Measurements from ENCODE around the gene HSPA14. TPM values are rescaled to one million over a fixed set of nuclear protein-coding genes. Genes with fewer than 3 reads are reported as not detected.

Gene HSPA14
- total RNA-seq, 1 donor from 2014 or later, result 36.6 TPM

- peaks cover 16% of the 10 kb centered on the region for H3K9me3 Mint-ChIP-seq
- DNase-seq (ENCODE audit: low spot score), result no peak
- intact Hi-C loops (cut with micrococcal nuclease), result no loop called here
- no peaks in the 10 kb centered on the region for H3K27me3 Mint-ChIP-seq (ENCODE audit: insufficient read depth)
- H3K27ac Mint-ChIP-seq, result no peak overlapping the region
- peaks cover 73% of the 10 kb centered on the region for H3K36me3 Mint-ChIP-seq (ENCODE audit: low read depth)
- H3K4me3 Mint-ChIP-seq, result no peak overlapping the region
- peaks cover 29% of the 10 kb centered on the region for H3K4me1 Mint-ChIP-seq (ENCODE audit: low read depth)
Measured at GRCh38 chr10:14910953-14911352, 72.8 kb downstream of the HSPA14 start.

- Mint-ChIP-seq H3K27ac (no peak overlapping the region), H3K4me3 (no peak overlapping the region), H3K27me3 (ENCODE audit: insufficient read depth) (no peaks in the 10 kb centered on the region), H3K4me1 (ENCODE audit: low read depth) (peaks cover 28% of the 10 kb centered on the region), H3K36me3 (ENCODE audit: low read depth) (peaks cover 79% of the 10 kb centered on the region), H3K9me3 (peaks cover 21% of the 10 kb centered on the region)
- intact Hi-C loops (cut with micrococcal nuclease), result no loop called here
- DNase-seq (ENCODE audit: low spot score), result no peak
Measured at GRCh38 chr10:14911801-14912200, 73.7 kb downstream of the HSPA14 start.

GRCh38 chr10:14916600-14916999, 78.5 kb downstream of the HSPA14 start:
- Mint-ChIP-seq H3K36me3 (ENCODE audit: low read depth) (peaks cover 84% of the 10 kb centered on the region), H3K4me1 (ENCODE audit: low read depth) (peaks cover 24% of the 10 kb centered on the region), H3K4me3 (no peak overlapping the region), H3K27me3 (ENCODE audit: insufficient read depth) (no peaks in the 10 kb centered on the region), H3K9me3 (peaks cover 37% of the 10 kb centered on the region), H3K27ac (no peak overlapping the region)
- intact Hi-C loops (cut with micrococcal nuclease), result no loop called here
- no peak for DNase-seq (ENCODE audit: low spot score)

GRCh38 chr10:14917827-14918226, 79.7 kb downstream of the HSPA14 start:
- Mint-ChIP-seq H3K27me3 (ENCODE audit: insufficient read depth) (no peaks in the 10 kb centered on the region), H3K4me1 (ENCODE audit: low read depth) (peaks cover 24% of the 10 kb centered on the region), H3K9me3 (peaks cover 37% of the 10 kb centered on the region), H3K27ac (no peak overlapping the region), H3K4me3 (no peak overlapping the region), H3K36me3 (ENCODE audit: low read depth) (peaks cover 86% of the 10 kb centered on the region)
- intact Hi-C loops (cut with micrococcal nuclease), result no loop called here
- DNase-seq (ENCODE audit: low spot score), result no peak

- H3K27me3 Mint-ChIP-seq (ENCODE audit: insufficient read depth), result no peaks in the 10 kb centered on the region
- no peak for DNase-seq (ENCODE audit: low spot score)
- intact Hi-C loops (cut with micrococcal nuclease), result no loop called here
- H3K36me3 Mint-ChIP-seq (ENCODE audit: low read depth), result peaks cover 84% of the 10 kb centered on the region
- peak overlapping the region; percentile 66 for H3K27ac Mint-ChIP-seq
- no peak overlapping the region for H3K4me3 Mint-ChIP-seq
- peaks cover 32% of the 10 kb centered on the region for H3K9me3 Mint-ChIP-seq
- H3K4me1 Mint-ChIP-seq (ENCODE audit: low read depth), result peaks cover 24% of the 10 kb centered on the region
Measured at GRCh38 chr10:14918964-14919363, 80.9 kb downstream of the HSPA14 start.

Other genes with a start within 250 kb of the HSPA14 start
- gene FAM107B, start 63.4 kb upstream of the HSPA14 start, total RNA-seq, result 156 and 167 TPM in 2 replicates
- 0.47 and 0.93 TPM in 2 replicates for gene CDNF, start 269 bp upstream of the HSPA14 start, total RNA-seq
- gene MSANTD7, start within 50 bp of the HSPA14 start, total RNA-seq, result 26.7 and 29.6 TPM in 2 replicates
- gene SUV39H2, start 40.6 kb downstream of the HSPA14 start, total RNA-seq, result 43.3 and 51.7 TPM in 2 replicates
- 15.5 and 20.9 TPM in 2 replicates for gene DCLRE1C, start 115.8 kb downstream of the HSPA14 start, total RNA-seq
- gene MEIG1, start 121.1 kb downstream of the HSPA14 start, total RNA-seq, result 0.44 TPM in 1 of 2 replicates, not detected in the other
- 0.44 and 0.88 TPM in 2 replicates for gene OLAH, start 205.6 kb downstream of the HSPA14 start, total RNA-seq